Parathyroid adenoma (tissue), 2 donors: ENCODE results near the gene CUL5.

ENCODE experiments used
- H2AFZ ChIP-seq: fragments of 300-600 bp; sonication (generic); one replicate; pipeline ENCODE4 v1.7.0; 2017; ENCODE audit warnings: antibody characterized with exemption, mild to moderate bottlenecking
- H3K27ac ChIP-seq: fragments of 300-600 bp; sonication (generic); one replicate; pipeline ENCODE4 v1.7.0; 2017
- H3K27me3 ChIP-seq: fragments of 300-600 bp; sonication (generic); one replicate; pipeline ENCODE4 v1.7.0; 2017; ENCODE audit warnings: low read length; ENCODE audit not compliant: control insufficient read depth, insufficient read depth
- H3K36me3 ChIP-seq: fragments of 300-600 bp; sonication (generic); one replicate; pipeline ENCODE4 v1.7.0; 2017; ENCODE audit warnings: low read length; ENCODE audit not compliant: control insufficient read depth, insufficient read depth
- H3K4me1 ChIP-seq: fragments of 300-600 bp; sonication (generic); one replicate; pipeline ENCODE4 v1.7.0; 2017; ENCODE audit warnings: control low read depth
- H3K4me2 ChIP-seq: fragments of 300-600 bp; sonication (generic); one replicate; pipeline ENCODE4 v1.7.0; 2017; ENCODE audit warnings: low read length
- H3K4me3 ChIP-seq: fragments of 300-600 bp; sonication (generic); one replicate; pipeline ENCODE4 v1.7.0; 2017; ENCODE audit warnings: low read depth, low read length
- H3K79me2 ChIP-seq: fragments of 300-600 bp; sonication (generic); one replicate; pipeline ENCODE4 v1.7.0; 2017; ENCODE audit warnings: control low read depth
- H3K9ac ChIP-seq: fragments of 300-600 bp; sonication (generic); one replicate; pipeline ENCODE4 v1.7.0; 2017; ENCODE audit warnings: mild to moderate bottlenecking
- H3K9me3 ChIP-seq: fragments of 300-600 bp; sonication (generic); one replicate; pipeline ENCODE4 v1.7.0; 2017; ENCODE audit warnings: low read length; ENCODE audit not compliant: control insufficient read depth
- CTCF ChIP-seq: fragments of 300-600 bp; sonication (generic); IDR thresholded peaks from one replicate; pipeline ENCODE4 v1.7.0; 2017; ENCODE audit warnings: antibody characterized with exemption, mild to moderate bottlenecking
- donor health status: primary hyperparathyroidism.

The CUL5 gene

GRCh38 chr11:108097179-108097578, 88.5 kb downstream of the CUL5 start:
- Histone ChIP-seq H3K79me2 (no peaks in the 10 kb centered on the region), H3K36me3 (no peaks in the 10 kb centered on the region)

DNA sequence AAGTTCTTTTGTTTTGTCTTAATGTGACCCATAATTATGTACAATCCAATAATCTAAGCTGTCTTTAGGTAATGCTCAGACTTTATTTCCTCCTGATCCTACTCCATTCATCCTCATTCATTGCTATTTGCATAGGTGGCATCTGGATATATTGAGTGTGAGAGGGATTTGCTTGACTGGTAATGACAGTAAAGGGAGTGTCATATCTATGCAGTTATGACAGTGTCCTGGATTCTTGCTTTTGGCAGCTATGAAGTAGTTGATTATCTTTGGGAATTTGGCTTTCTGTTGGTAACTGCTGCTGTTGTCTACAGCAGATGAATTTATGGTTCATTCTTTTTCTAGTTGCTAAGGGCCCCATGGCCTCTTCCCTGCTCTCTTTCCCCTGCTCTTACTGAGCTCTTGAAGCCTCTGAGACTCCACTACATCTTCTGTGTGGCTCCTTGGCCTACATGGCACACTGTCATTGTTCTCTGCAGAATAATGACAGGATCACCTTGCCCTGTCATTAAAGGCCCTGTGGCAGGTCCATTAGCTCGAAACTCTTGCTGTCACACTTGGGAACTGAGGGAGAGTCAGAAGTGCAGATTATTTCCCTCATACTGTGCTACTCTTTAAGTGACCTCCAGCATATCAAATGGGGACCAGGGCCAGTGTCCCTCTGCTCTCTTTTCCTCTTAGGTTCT, 92.5 kb downstream of the CUL5 start:
- H3K36me3 ChIP-seq: no peaks in the 10 kb centered on the region
- H3K4me1 ChIP-seq: no peaks in the 10 kb centered on the region
- no peaks in the 10 kb centered on the region for H3K79me2 ChIP-seq
- no peak overlapping the region for H3K9ac ChIP-seq
- no peak for TF ChIP-seq CTCF
- H2AFZ ChIP-seq: no peak overlapping the region
- H3K9me3 ChIP-seq: no peaks in the 10 kb centered on the region
- no peaks in the 10 kb centered on the region for H3K27me3 ChIP-seq
- H3K4me3 ChIP-seq: no peak overlapping the region
- H3K27ac ChIP-seq: no peak overlapping the region
- H3K4me2 ChIP-seq: no peak overlapping the region

More at GRCh38 chr11:108097179-108097578, 88.5 kb downstream of the CUL5 start:
- no peaks in the 10 kb centered on the region for H3K4me1 ChIP-seq
- no peak overlapping the region for H3K4me2 ChIP-seq
- H3K4me3 ChIP-seq: no peak overlapping the region
- no peaks in the 10 kb centered on the region for H3K9me3 ChIP-seq
- no peak overlapping the region for H3K9ac ChIP-seq
- no peak overlapping the region for H3K27ac ChIP-seq
- no peak overlapping the region for H2AFZ ChIP-seq
- no peak for TF ChIP-seq CTCF
- H3K27me3 ChIP-seq: no peaks in the 10 kb centered on the region

DNA sequence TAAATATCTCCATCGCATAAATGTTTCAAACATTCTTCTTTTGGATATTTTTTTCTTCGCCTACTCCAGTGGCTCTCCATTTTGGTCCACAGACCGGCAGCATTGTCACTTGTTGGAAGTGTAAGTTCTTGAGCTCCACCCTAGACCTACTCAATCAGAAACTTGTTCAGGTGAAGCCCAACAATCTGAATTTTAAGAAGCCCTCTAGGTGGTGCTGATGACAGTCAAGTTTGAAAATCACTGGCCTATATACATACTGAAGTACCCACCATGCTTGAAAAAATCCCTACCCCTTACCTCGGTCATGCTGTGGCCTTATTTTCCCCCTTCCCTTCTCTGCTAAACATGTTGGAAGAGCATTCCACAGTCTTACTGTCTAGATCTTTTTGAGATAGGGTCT, 102.4 kb downstream of the CUL5 start:
- Histone ChIP-seq H3K9ac (no peak overlapping the region), H2AFZ (no peak overlapping the region), H3K27me3 (no peaks in the 10 kb centered on the region), H3K4me2 (no peak overlapping the region), H3K4me3 (no peak overlapping the region), H3K9me3 (no peaks in the 10 kb centered on the region), H3K36me3 (no peaks in the 10 kb centered on the region), H3K27ac (no peak overlapping the region), H3K4me1 (peaks cover 8% of the 10 kb centered on the region), H3K79me2 (no peaks in the 10 kb centered on the region)
- TF ChIP-seq CTCF: no peak

DNA sequence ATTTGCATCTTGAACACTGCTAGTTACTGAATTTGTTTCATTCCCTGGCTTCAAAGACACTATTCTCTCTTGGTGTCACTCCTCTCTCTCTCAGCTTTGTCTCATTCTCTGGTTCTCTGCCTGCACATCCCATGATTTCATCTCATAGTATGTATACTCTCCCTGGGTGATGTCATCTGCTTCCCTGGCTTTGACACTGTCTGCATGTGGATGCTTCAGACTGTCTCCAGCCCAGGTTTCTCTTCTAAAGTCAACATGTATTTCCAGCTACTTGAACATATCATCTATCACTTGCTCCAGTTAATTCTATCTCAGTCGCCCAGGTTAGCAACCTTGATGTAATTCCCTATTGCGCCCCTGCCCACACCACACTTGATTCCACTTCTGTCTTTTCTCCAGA, 103.4 kb downstream of the CUL5 start:
- no peak overlapping the region for H3K27ac ChIP-seq
- no peak overlapping the region for H3K4me3 ChIP-seq
- no peaks in the 10 kb centered on the region for H3K79me2 ChIP-seq
- no peaks in the 10 kb centered on the region for H3K27me3 ChIP-seq
- peaks cover 10% of the 10 kb centered on the region for H3K4me1 ChIP-seq
- TF ChIP-seq CTCF: no peak
- no peak overlapping the region for H2AFZ ChIP-seq
- H3K9me3 ChIP-seq: no peaks in the 10 kb centered on the region
- no peaks in the 10 kb centered on the region for H3K36me3 ChIP-seq
- no peak overlapping the region for H3K9ac ChIP-seq
- no peak overlapping the region for H3K4me2 ChIP-seq

- H3K4me2 ChIP-seq: no peak overlapping the region
- TF ChIP-seq CTCF: no peak
- H3K9me3 ChIP-seq: no peaks in the 10 kb centered on the region
- H3K4me3 ChIP-seq: no peak overlapping the region
- no peak overlapping the region for H3K9ac ChIP-seq
- H3K27ac ChIP-seq: peak overlapping the region; percentile 51
- peaks cover 10% of the 10 kb centered on the region for H3K4me1 ChIP-seq
- H2AFZ ChIP-seq: no peak overlapping the region
- H3K27me3 ChIP-seq: no peaks in the 10 kb centered on the region
- no peaks in the 10 kb centered on the region for H3K79me2 ChIP-seq
- H3K36me3 ChIP-seq: no peaks in the 10 kb centered on the region
These were observed 106.9 kb downstream of the CUL5 start for GRCh38 chr11:108115500-108116140.
